ENCODE data around the gene MAB21L3.
A peak's percentile ranks its signal among the peaks of the same experiment; 100 is the strongest.

Gene MAB21L3

GRCh38 chr1:116110567-116111523 is at the start of gene MAB21L3:
Gene MAB21L3 (plus strand): TSS chr1:116111399. CDS start chr1:116112616, 1,217 bp downstream.
- DNase-seq (ENCODE audit: low spot score) (no peak), FAIRE-seq (no peak)

- DNase-seq (ENCODE audit: low spot score) = no peak
- FAIRE-seq = no peak
These were observed 49.0 kb upstream of the MAB21L3 start for GRCh38 chr1:116062201-116062600.

- FAIRE-seq (no peak), DNase-seq (ENCODE audit: low spot score) (no peak)
These were observed 46.6 kb upstream of the MAB21L3 start for GRCh38 chr1:116064616-116065015.

- FAIRE-seq = no peak
- no peak for DNase-seq (ENCODE audit: low spot score)
These were observed 44.2 kb upstream of the MAB21L3 start for GRCh38 chr1:116066868-116067565.

GRCh38 chr1:116067566-116067890 is 43.7 kb upstream of the MAB21L3 start:
- DNase-seq (ENCODE audit: low spot score) = peak; percentile 25
- no peak for FAIRE-seq

- DNase-seq (ENCODE audit: low spot score) = no peak
- no peak for FAIRE-seq
These were observed 35.6 kb upstream of the MAB21L3 start for GRCh38 chr1:116075575-116075974.

GRCh38 chr1:116075990-116076389 is 35.2 kb upstream of the MAB21L3 start:
- DNase-seq (ENCODE audit: low spot score) (peak; percentile 30), FAIRE-seq (no peak)

- FAIRE-seq = no peak
- DNase-seq (ENCODE audit: low spot score) = no peak
These were observed 34.4 kb upstream of the MAB21L3 start for GRCh38 chr1:116076831-116077230.

GRCh38 chr1:116078699-116079223 is 32.4 kb upstream of the MAB21L3 start:
- FAIRE-seq (no peak), DNase-seq (ENCODE audit: low spot score) (no peak)

GRCh38 chr1:116087628-116088027 is 23.6 kb upstream of the MAB21L3 start:
- FAIRE-seq = no peak
- DNase-seq (ENCODE audit: low spot score) = no peak

GRCh38 chr1:116089870-116090269 is 21.3 kb upstream of the MAB21L3 start:
- DNase-seq (ENCODE audit: low spot score) (no peak), FAIRE-seq (no peak)

- FAIRE-seq = no peak
- no peak for DNase-seq (ENCODE audit: low spot score)
These were observed 20.1 kb upstream of the MAB21L3 start for GRCh38 chr1:116091083-116091482.

- DNase-seq (ENCODE audit: low spot score) = no peak
- FAIRE-seq = no peak
These were observed 18.3 kb upstream of the MAB21L3 start for GRCh38 chr1:116092752-116093489.

- DNase-seq (ENCODE audit: low spot score) (no peak), FAIRE-seq (no peak)
These were observed 16.2 kb upstream of the MAB21L3 start for GRCh38 chr1:116095027-116095426.

- FAIRE-seq (no peak), DNase-seq (ENCODE audit: low spot score) (no peak)
These were observed 15.1 kb upstream of the MAB21L3 start for GRCh38 chr1:116096013-116096618.

- DNase-seq (ENCODE audit: low spot score) (no peak), FAIRE-seq (no peak)
These were observed 13.6 kb upstream of the MAB21L3 start for GRCh38 chr1:116097626-116098025.

GRCh38 chr1:116099379-116099778 is 11.8 kb upstream of the MAB21L3 start:
- FAIRE-seq = no peak
- no peak for DNase-seq (ENCODE audit: low spot score)

- DNase-seq (ENCODE audit: low spot score) (no peak), FAIRE-seq (no peak)
These were observed 11.3 kb upstream of the MAB21L3 start for GRCh38 chr1:116099919-116100318.

GRCh38 chr1:116104667-116105066 is 6.5 kb upstream of the MAB21L3 start:
- DNase-seq (ENCODE audit: low spot score) = no peak
- FAIRE-seq = no peak

- no peak for FAIRE-seq
These were observed 5.2 kb upstream of the MAB21L3 start for GRCh38 chr1:116105996-116106395.

GRCh38 chr1:116106646-116107045 is 4.6 kb upstream of the MAB21L3 start:
- DNase-seq (ENCODE audit: low spot score) (no peak), FAIRE-seq (no peak)

More at GRCh38 chr1:116105996-116106395, 5.2 kb upstream of the MAB21L3 start:
- no peak for DNase-seq (ENCODE audit: low spot score)

Data from urothelium cell line (cell line).